ENCODE measurements around the gene VAV1. TPM values are rescaled to one million over a fixed set of nuclear protein-coding genes. Genes with fewer than 3 reads are reported as not detected.

VAV1 gene, protein sequence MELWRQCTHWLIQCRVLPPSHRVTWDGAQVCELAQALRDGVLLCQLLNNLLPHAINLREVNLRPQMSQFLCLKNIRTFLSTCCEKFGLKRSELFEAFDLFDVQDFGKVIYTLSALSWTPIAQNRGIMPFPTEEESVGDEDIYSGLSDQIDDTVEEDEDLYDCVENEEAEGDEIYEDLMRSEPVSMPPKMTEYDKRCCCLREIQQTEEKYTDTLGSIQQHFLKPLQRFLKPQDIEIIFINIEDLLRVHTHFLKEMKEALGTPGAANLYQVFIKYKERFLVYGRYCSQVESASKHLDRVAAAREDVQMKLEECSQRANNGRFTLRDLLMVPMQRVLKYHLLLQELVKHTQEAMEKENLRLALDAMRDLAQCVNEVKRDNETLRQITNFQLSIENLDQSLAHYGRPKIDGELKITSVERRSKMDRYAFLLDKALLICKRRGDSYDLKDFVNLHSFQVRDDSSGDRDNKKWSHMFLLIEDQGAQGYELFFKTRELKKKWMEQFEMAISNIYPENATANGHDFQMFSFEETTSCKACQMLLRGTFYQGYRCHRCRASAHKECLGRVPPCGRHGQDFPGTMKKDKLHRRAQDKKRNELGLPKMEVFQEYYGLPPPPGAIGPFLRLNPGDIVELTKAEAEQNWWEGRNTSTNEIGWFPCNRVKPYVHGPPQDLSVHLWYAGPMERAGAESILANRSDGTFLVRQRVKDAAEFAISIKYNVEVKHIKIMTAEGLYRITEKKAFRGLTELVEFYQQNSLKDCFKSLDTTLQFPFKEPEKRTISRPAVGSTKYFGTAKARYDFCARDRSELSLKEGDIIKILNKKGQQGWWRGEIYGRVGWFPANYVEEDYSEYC
- 1.6 TPM for total RNA-seq

GRCh38 chr19:6772028-6772865 lies at the start of gene VAV1:
TSS of gene VAV1 (plus strand) at chr19:6772708. CDS start at chr19:6772808, 100 bp downstream.

DNA sequence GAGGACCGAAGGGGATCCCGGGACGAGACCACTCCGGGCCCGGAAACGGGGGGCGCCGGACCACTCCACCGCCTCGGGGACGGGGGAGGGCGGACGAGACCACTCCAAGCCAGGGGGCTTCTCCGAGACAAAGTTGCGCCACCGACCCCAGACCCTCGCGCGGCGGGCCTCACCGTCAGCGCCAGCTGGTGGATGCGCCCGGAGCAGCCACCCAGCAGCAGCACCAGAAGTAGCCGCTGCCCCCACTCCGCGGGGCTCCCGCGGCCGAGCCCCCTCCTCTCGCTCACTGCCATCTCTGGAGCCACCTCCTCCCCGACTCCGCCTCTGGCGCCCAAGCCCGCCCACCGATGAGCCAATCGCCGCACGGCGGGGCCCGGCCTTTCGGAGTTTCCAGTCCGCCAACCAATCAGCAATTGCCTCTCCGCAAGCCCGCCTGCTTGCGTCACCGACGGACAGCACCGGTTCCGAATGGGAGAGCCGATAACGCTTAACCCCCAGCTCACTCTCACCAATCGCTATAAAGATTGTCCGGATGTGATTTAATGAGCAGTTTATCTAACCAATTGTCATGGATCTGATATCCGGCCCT lies 35.1 kb upstream of the VAV1 start, which contains the start of gene GPR108:
Gene GPR108 (minus strand): TSS at position 297 of the 589 bp plus-strand sequence. CDS start 4 bp downstream, at position 293.

DNA sequence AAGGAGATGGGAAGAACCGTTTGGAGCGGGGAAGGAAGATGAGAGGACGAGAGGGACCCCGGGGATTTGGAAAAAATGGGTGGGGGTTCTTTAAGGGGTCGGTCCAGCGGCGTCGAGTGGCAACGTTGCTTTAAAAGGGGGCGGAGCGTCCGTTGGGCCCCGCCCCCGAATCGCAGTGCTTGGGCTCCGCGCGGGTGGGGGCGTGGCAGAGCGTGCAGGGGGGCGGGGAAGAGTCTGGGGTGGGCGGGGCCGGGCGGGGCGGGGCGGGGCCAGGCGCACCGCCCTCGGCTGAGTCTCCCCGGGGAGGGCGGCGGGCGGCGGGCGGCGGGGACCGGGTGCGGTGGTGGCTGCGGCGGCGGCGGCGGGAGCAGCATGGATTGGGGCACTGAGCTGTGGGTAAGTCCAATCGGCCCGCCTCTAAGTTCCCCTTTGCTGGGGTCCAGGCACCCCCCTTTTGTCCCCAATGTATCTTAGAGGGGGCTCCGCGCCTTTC lies 33.1 kb upstream of the VAV1 start, which contains the start of gene TRIP10:
Gene TRIP10 (plus strand): TSS at position 291 of the 493 bp plus-strand sequence. CDS start 82 bp downstream, at position 373.

DNA sequence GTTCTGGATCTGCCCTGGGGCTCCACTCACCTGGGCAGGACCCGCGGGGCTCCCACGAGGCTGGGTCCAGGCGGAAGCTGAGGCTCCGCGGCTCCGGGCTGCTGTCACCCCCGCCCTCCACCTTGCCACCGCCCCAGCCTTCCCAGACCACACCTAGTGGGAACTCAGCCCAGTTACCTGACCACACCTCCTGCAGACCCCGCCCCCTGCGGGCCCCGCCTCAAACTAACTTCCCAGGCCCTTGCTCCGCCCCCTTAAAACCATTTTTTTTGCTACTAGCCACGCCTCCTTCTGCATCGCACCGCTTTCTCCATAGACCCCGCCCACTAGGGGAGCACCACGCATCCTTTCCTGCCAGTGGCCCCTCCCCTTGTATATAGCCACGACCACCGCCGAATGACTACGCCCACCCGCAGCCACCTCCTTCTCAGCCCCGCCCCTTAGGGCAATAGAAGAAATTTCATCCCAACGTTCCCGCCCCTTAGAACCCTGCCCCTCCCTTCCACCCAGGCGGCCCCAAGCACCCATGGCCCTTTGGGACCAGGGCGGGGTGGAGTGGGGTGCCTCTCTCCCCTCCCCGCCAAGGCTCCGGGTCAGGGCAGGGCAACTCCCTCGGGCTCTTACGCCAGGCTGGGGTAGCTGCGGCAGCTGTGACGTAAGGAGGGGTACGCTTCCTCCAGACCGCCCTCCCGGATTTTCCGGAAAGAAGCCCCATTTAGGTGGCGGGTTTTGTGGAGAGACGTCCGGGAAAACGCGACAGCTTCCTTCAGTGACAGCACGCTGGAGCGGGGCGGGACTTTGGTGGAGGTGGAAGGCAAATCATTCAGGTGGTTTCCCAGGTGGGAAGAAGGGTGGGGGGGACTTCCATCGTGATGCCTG lies 4.9 kb upstream of the VAV1 start, which contains the start of gene SH2D3A:
Gene SH2D3A (minus strand): TSS at position 79 of the 879 bp plus-strand sequence. CDS start 3,687 bp downstream, outside the sequence.

GRCh38 chr19:6887316-6887715 lies 114.8 kb downstream of the VAV1 start, which contains the start of gene ADGRE1:
TSS of gene ADGRE1 (plus strand) at chr19:6887579. CDS start at chr19:6887609, 30 bp downstream.

Other genes with a start within 250 kb of the VAV1 start
- 1.9 TPM for gene TNFSF9, start 241.7 kb upstream of the VAV1 start, total RNA-seq
- gene CD70, start 181.6 kb upstream of the VAV1 start, total RNA-seq: not detected
- not detected for gene TNFSF14, start 102.5 kb upstream of the VAV1 start, total RNA-seq
- 35.4 TPM for gene C3, start 52.1 kb upstream of the VAV1 start, total RNA-seq
- gene GPR108, start 35.1 kb upstream of the VAV1 start, total RNA-seq: 14.1 TPM
- gene TRIP10, start 33.0 kb upstream of the VAV1 start, total RNA-seq: 2.5 TPM
- gene SH2D3A, start 5.3 kb upstream of the VAV1 start, total RNA-seq: 0.31 TPM
- not detected for gene ADGRE1, start 114.9 kb downstream of the VAV1 start, total RNA-seq
- not detected for gene MBD3L2B, start 248.7 kb downstream of the VAV1 start, total RNA-seq